ENCODE data around the gene KRTAP5-8.
A peak's percentile ranks its signal among the peaks of the same experiment; 100 is the strongest.
"Not testable (repeated sequence)": the region's sequence is repeated elsewhere in the genome, so short reads cannot be mapped to it uniquely, and the experiment has no call there.

Gene KRTAP5-8

DNA sequence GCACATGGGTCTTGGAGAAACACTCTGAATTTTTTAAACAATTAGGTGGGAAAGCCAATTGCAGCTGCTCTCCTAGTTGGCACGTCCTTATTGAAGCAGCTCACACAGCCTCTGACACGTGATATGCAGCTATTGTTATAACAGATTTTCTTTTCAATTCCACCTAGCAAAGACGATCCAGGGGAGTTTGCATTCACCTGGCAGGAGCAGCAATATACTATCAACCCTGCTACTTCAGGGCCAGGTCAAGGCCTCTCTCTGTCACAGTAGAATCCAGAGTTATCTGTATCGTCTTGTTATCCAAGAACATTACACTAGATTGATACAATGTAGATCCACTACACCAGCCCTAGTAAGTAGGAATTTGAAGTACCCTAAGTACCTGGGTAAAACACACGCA lies 36.6 kb downstream of the KRTAP5-8 start:
- no peak for DNase-seq (ENCODE audit: low spot score)

GRCh38 chr11:71575723-71576424 lies 38.0 kb downstream of the KRTAP5-8 start:
- no peak for DNase-seq (ENCODE audit: low spot score)

DNA sequence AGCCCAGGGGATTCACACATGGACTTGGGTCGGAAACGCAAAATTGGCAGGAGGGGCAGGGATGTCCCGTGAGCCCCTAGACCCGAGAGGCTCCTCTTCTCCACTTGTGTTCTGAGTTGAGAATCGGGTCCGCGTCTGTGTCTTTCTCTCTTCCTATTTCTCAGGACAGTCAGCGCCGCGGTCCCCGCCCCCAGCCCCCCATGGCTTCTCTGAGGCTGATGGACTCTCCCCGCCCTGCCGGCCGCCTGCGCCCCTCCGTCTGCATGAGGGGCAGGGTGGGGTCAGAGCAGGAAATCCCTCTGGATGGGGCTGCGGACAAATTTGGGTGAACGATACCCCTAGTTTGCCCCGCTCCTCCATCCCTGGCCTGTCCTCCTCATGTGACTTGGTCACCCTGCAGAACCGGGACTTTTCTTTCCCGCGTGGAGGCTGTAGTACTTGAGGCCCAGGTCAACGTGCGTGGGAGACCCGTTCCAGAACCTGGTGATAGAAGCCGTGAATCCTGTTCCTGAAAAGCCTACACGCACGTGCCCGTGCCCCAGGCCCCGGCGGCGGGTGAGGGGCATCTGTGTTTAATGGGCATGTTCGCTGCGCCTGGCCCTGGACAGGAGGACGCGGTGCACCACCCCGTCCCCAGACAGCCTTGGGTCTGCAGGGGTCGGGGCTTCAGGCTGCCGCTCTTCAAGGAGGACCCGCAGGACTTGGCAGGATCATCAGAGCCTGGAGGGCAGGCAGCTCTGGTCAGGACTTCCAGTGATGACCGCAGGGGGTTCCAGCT lies 39.1 kb downstream of the KRTAP5-8 start:
- DNase-seq (ENCODE audit: low spot score): not testable (repeated sequence)

- no peak for DNase-seq (ENCODE audit: low spot score)
Measured at GRCh38 chr11:71577469-71578004, 39.7 kb downstream of the KRTAP5-8 start.

- not testable (repeated sequence) for DNase-seq (ENCODE audit: low spot score)
Measured at GRCh38 chr11:71579513-71579912, 41.7 kb downstream of the KRTAP5-8 start.

DNA sequence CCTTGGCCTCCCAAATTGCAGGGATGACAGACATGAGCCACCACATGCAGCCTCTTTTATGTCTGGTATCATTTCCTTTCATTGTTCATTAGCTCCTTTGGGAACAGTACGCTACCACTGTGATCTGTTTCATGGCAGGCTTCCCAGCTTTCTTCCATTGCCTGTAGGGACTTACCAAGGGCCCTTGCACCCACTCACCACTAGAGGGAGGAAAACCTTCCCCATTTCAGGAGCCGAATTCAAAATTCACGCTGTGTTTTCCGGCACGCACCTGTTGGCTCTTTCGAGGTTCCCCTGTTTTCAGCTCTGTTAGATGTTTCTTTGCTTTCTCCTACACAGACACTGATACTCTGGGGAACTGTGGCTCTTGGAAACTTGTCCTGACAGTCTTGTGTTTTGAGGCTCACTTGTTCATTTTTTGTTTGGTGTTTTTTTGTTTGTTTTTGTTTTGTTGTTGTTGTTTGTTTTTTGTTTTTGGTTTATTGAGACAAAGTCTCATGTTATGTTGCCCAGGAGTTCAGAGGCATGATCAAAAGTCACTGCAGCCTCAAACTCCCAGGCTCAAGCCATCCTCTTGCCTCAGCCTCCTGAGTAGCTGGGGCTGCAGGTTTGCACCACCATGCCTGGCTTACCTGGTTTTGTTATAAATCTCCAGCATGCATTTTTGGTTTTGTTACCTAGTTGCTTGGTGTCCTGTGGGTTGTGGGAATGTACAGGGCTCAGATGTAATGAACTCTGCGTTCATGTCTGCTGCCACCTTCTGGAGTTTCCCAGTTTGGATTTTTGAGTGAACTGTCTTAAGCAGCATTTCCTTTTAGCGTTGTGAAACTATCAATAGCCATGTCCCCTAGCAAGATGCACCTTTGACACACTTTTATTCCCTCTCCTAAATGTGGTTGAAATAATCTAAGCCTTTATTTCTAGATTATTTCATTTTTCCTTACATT lies 42.5 kb downstream of the KRTAP5-8 start:
- peak; percentile 75 for DNase-seq (ENCODE audit: low spot score)

DNA sequence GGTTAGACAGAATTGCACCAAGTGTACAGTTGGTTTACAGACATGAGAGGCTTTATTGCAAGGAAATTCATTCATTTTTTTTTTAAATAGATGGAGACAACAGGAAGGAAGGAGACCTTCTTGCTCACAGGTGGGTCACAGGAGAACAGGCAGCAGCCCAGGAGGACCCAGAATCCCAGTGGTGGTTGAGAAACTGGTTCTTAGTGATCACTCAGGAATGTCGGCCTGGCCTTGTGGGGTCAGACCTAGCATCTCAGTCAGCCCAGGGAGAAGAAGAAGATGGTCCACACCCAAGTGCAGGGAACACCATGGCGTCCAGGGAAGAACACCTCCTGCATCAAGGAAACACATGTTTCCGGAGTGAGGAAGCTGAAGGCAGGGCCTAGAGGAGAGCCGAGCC lies 44.0 kb downstream of the KRTAP5-8 start:
- no peak for DNase-seq (ENCODE audit: low spot score)

- no peak for DNase-seq (ENCODE audit: low spot score)
Measured at GRCh38 chr11:71582309-71582895, 44.6 kb downstream of the KRTAP5-8 start, which contains the start of gene KRTAP5-11. Gene KRTAP5-11, minus strand, starts transcription at chr11:71582875. Its CDS starts 38 bp downstream, at chr11:71582837.

DNA sequence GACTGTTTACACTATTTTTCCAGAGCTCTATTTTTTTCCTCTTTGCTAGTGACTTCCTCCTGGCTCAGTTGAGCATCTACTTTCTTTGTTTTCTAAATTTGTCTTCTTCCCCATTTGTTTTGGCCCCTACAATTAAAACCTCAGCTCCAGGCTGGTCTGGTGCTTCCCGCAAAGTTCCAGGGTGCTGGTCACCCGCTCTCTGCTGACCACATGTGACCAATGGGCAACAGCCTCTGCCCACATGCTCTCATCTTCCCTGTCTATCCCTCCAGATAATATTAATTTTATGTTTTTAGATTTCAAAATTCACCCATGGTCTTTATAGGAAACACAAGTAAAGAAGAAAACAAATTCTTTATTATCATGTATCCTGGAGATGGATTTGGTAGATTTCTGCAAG lies 45.1 kb downstream of the KRTAP5-8 start:
- DNase-seq (ENCODE audit: low spot score): not testable (repeated sequence)

DNA sequence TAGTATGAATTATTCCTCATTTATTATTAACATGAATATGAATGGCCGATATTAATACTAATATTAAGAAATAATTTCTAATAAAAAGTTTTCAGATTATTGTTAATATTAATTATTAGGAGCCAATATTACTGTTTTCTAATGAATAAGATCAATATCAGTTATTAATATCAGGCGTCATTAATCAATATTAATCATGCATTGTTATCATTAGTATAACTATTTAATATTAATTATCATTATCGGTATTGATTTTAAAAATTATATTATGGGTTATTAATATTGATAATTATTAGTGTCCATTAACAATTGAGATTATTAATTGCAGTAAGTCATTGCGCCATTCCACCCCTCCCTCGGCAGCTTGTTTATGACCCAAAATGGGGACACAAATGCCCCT lies 47.8 kb downstream of the KRTAP5-8 start:
- DNase-seq (ENCODE audit: low spot score): not testable (repeated sequence)

- not testable (repeated sequence) for DNase-seq (ENCODE audit: low spot score)
Measured at GRCh38 chr11:71588314-71588713, 50.5 kb downstream of the KRTAP5-8 start.
